H1 (cell line): ENCODE measurements around the gene NDUFA11. TPM values are rescaled to one million over a fixed set of nuclear protein-coding genes. Genes with fewer than 3 reads are reported as not detected.
A peak's percentile ranks its signal among the peaks of the same experiment; 100 is the strongest.

Experiments
- CTCF ChIA-PET: fragments of 300-600 bp; sonication (Branson Sonifier 250); formaldehyde crosslinking; loops from one replicate; lab custom pipeline; 2021; ENCODE audit not compliant: partially characterized antibody; lab: Charles Lee
- POLR2A ChIA-PET: fragments of 300-600 bp; sonication (Branson Sonifier 250); formaldehyde crosslinking; loops from one replicate; lab custom pipeline; 2021; ENCODE audit warnings: inconsistent platforms; ENCODE audit not compliant: partially characterized antibody; lab: Charles Lee
- DNase-seq, 2 experiments: peaks; one replicate each; pipeline versions ENCODE4 v3.0.0 to v3.0.0-alpha.2; 2010 to 2022; ENCODE audit warnings: low spot score in 2 of 2, low read depth in 1 of 2, mixed read lengths in 1 of 2
- FAIRE-seq: peaks from 2 replicates; lab custom pipeline; 2011; peaks lifted over from hg19 to GRCh38; lab: Jason Lieb, UNC
- H2AFZ ChIP-seq: 2 replicates; pipeline ENCODE4 v1.8.1; 2012; ENCODE audit warnings: low read length, inconsistent platforms
- H2AK5ac ChIP-seq: 2 replicates; pipeline ENCODE4 v1.6.1; 2013; ENCODE audit warnings: low read depth, low read length
- H2BK120ac ChIP-seq: replicated peaks from 2 replicates; pipeline ENCODE3; 2013; ENCODE audit warnings: low read depth, low read length, inconsistent platforms
- H2BK12ac ChIP-seq: 2 replicates; pipeline ENCODE4 v1.6.1; 2013; ENCODE audit warnings: low read depth, low read length
- H2BK15ac ChIP-seq: 2 replicates; pipeline ENCODE4 v1.6.1; 2013; ENCODE audit warnings: low read length
- H2BK20ac ChIP-seq: 2 replicates; pipeline ENCODE4 v1.6.1; 2013; ENCODE audit warnings: low read length
- H2BK5ac ChIP-seq: 2 replicates; pipeline ENCODE4 v1.6.1; 2013; ENCODE audit warnings: low read depth, low read length
- H3K14ac ChIP-seq: 2 replicates; pipeline ENCODE4 v1.6.1; 2013; ENCODE audit warnings: inconsistent platforms; ENCODE audit not compliant: insufficient read length
- H3K18ac ChIP-seq: 2 replicates; pipeline ENCODE4 v1.6.1; 2013; ENCODE audit warnings: low read length; ENCODE audit errors: extremely low read depth
- H3K23ac ChIP-seq: 2 replicates; pipeline ENCODE4 v1.6.1; 2013; ENCODE audit warnings: inconsistent platforms; ENCODE audit not compliant: insufficient read length
- H3K23me2 ChIP-seq: 2 replicates; pipeline ENCODE4 v1.6.1; 2013; ENCODE audit warnings: low read depth, low read length
- H3K27ac ChIP-seq: 2 replicates; pipeline ENCODE4 v1.6.1; 2011; ENCODE audit warnings: low read depth, low read length, inconsistent platforms
- H3K27me3 ChIP-seq, 4 experiments: replicated peaks in 1 of 4; 1 replicate in 1 of 4; 2 replicates in 3 of 4; pipeline versions ENCODE4 v1.6.1 to v1.8.1; 2011 to 2013; ENCODE audit warnings: low read length in 3 of 4, mild to moderate bottlenecking in 3 of 4, inconsistent platforms in 2 of 4, mixed read lengths in 2 of 4, moderate library complexity in 1 of 4; ENCODE audit not compliant: control insufficient read depth in 3 of 4, insufficient read depth in 3 of 4; ENCODE audit errors: extremely low read depth in 1 of 4
- H3K36me3 ChIP-seq, 4 experiments: 2 replicates each; pipeline versions ENCODE4 v1.6.1 to v1.8.1; 2011 to 2013; ENCODE audit warnings: mild to moderate bottlenecking in 4 of 4, low read length in 3 of 4, moderate library complexity in 2 of 4, control low read depth in 1 of 4, inconsistent platforms in 1 of 4; ENCODE audit not compliant: insufficient read depth in 4 of 4, control insufficient read depth in 2 of 4
- H3K4ac ChIP-seq: replicated peaks from 2 replicates; pipeline ENCODE3; 2013; ENCODE audit warnings: low read length, low read depth, mixed read lengths, inconsistent platforms; ENCODE audit not compliant: insufficient read length
- H3K4me1 ChIP-seq, 4 experiments: replicated peaks in 1 of 4; 1 replicate in 1 of 4; 2 replicates in 3 of 4; pipeline versions ENCODE4 v1.6.1 to v1.8.1; 2011 to 2013; ENCODE audit warnings: low read length in 3 of 4, inconsistent platforms in 2 of 4, mixed read lengths in 1 of 4; ENCODE audit not compliant: insufficient read depth in 4 of 4, control insufficient read depth in 3 of 4
- H3K4me2 ChIP-seq, 2 experiments: 2 replicates each; pipeline versions ENCODE4 v1.6.1 to v1.8.1; 2011 to 2013; ENCODE audit warnings: low read depth in 2 of 2, low read length in 2 of 2, control low read depth in 1 of 2, inconsistent platforms in 1 of 2, mild to moderate bottlenecking in 1 of 2; ENCODE audit not compliant: insufficient read depth in 1 of 2
- H3K4me3 ChIP-seq, 4 experiments: fragments of 200-600, 300-600 bp in 1 of 4; sonication (generic), shearing (Covaris generic), sonication (Bioruptor Twin) in 1 of 4; 2 replicates each; pipeline versions ENCODE4 v1.5.1 to v1.8.1; 2011 to 2016; ENCODE audit warnings: low read length in 4 of 4, low read depth in 3 of 4, control low read depth in 2 of 4, inconsistent platforms in 2 of 4, mild to moderate bottlenecking in 2 of 4, mixed read lengths in 1 of 4, moderate library complexity in 1 of 4; ENCODE audit not compliant: insufficient read depth in 2 of 4; ENCODE audit errors: extremely low read depth in 1 of 4
- H3K56ac ChIP-seq: replicated peaks from 2 replicates; pipeline ENCODE3; 2013; ENCODE audit warnings: low read depth, mild to moderate bottlenecking, mixed read lengths, low read length, inconsistent platforms; ENCODE audit not compliant: insufficient read length
- H3K79me1 ChIP-seq: 2 replicates; pipeline ENCODE4 v1.6.1; 2013; ENCODE audit warnings: low read depth, low read length, control low read depth
- H3K79me2 ChIP-seq, 2 experiments: 2 replicates each; pipeline versions ENCODE4 v1.6.1 to v1.8.1; 2012 to 2013; ENCODE audit warnings: low read length in 2 of 2, mild to moderate bottlenecking in 2 of 2, inconsistent platforms in 1 of 2; ENCODE audit not compliant: insufficient read depth in 2 of 2, control insufficient read depth in 1 of 2
- H3K9ac ChIP-seq, 4 experiments: replicated peaks in 1 of 4; 1 replicate in 1 of 4; 2 replicates in 3 of 4; pipeline versions ENCODE4 v1.6.1 to v1.8.1; 2011 to 2013; ENCODE audit warnings: low read depth in 3 of 4, low read length in 3 of 4, control low read depth in 2 of 4, mild to moderate bottlenecking in 2 of 4, moderate library complexity in 2 of 4, inconsistent platforms in 1 of 4; ENCODE audit errors: extremely low read depth in 1 of 4
- H3K9me3 ChIP-seq, 2 experiments: 2 replicates each; pipeline versions ENCODE4 v1.6.1 to v1.8.1; 2012 to 2013; ENCODE audit warnings: mild to moderate bottlenecking in 2 of 2, moderate library complexity in 2 of 2, control low read depth in 1 of 2, inconsistent platforms in 1 of 2, low read depth in 1 of 2, low read length in 1 of 2, mixed read lengths in 1 of 2; ENCODE audit not compliant: insufficient read depth in 2 of 2
- H4K20me1 ChIP-seq, 2 experiments: replicated peaks in 1 of 2; 2 replicates each; pipeline versions ENCODE3 to v1.8.1; 2011 to 2013; ENCODE audit warnings: inconsistent platforms in 2 of 2, low read length in 2 of 2, mild to moderate bottlenecking in 1 of 2; ENCODE audit not compliant: insufficient read depth in 2 of 2, control insufficient read depth in 1 of 2
- H4K5ac ChIP-seq: 2 replicates; pipeline ENCODE4 v1.6.1; 2013; ENCODE audit warnings: low read length, low read depth, mixed read lengths, inconsistent platforms; ENCODE audit not compliant: insufficient read length
- H4K8ac ChIP-seq: 2 replicates; pipeline ENCODE4 v1.8.0; 2013; ENCODE audit warnings: mild to moderate bottlenecking, moderate library complexity, low read length, inconsistent platforms; ENCODE audit not compliant: insufficient read depth; ENCODE audit errors: extremely low read depth
- H4K91ac ChIP-seq: replicated peaks from 2 replicates; pipeline ENCODE3; 2013; ENCODE audit warnings: low read length, mixed read lengths, inconsistent platforms; ENCODE audit not compliant: insufficient read length
- CHD2 ChIP-seq: IDR thresholded peaks from 2 replicates; pipeline ENCODE4 v1.6.1; 2012; ENCODE audit warnings: low read length, improper control_type of control experiment
- CTCF ChIP-seq, 3 experiments: IDR thresholded peaks; 1 replicate in 2 of 3; 2 replicates in 1 of 3; pipeline versions ENCODE4 v1.5.1 to v1.6.1; 2011; ENCODE audit warnings: low read length in 3 of 3, mild to moderate bottlenecking in 3 of 3, inconsistent platforms in 2 of 3, low read depth in 1 of 3, moderate library complexity in 1 of 3; ENCODE audit not compliant: insufficient read depth in 1 of 3; ENCODE audit errors: control extremely low read depth in 1 of 3
- GABPA ChIP-seq: IDR thresholded peaks from 2 replicates; pipeline ENCODE4 v1.6.1; 2011; ENCODE audit warnings: mild to moderate bottlenecking, low read length, moderate library complexity, borderline replicate concordance; ENCODE audit not compliant: insufficient read depth
- JUN ChIP-seq: IDR thresholded peaks from 2 replicates; pipeline ENCODE4 v1.6.1; 2011; ENCODE audit warnings: low read depth, mild to moderate bottlenecking, improper control_type of control experiment, low read length
- NRF1 ChIP-seq: IDR thresholded peaks from 2 replicates; pipeline ENCODE4 v1.6.1; 2011; ENCODE audit warnings: mild to moderate bottlenecking, low read depth, low read length, improper control_type of control experiment
- POLR2AphosphoS5 ChIP-seq: IDR thresholded peaks from 2 replicates; pipeline ENCODE4 v1.6.1; 2011; ENCODE audit warnings: low read depth, low read length
- TAF7 ChIP-seq: optimal IDR thresholded peaks from 2 replicates; pipeline ENCODE3; 2011; ENCODE audit warnings: low read depth, mild to moderate bottlenecking, inconsistent platforms, low read length, moderate library complexity, borderline replicate concordance
- YY1 ChIP-seq: IDR thresholded peaks from 2 replicates; pipeline ENCODE4 v1.6.1; 2011; ENCODE audit warnings: low read depth, mild to moderate bottlenecking, low read length
- WGBS, 2 experiments: shearing (Covaris generic) in 1 of 2; methylation state at CpG; one replicate each; pipeline versions ENCODE4 v1.1.6 to v1.1.7; 2013 to 2015; ENCODE audit warnings: low lambda C conversion rate in 2 of 2, mixed read lengths in 2 of 2, inconsistent platforms in 1 of 2, low coverage in 1 of 2, missing lambda C conversion rate in 1 of 2; ENCODE audit not compliant: insufficient replicate concordance in 2 of 2, insufficient coverage in 1 of 2, insufficient read length in 1 of 2; ENCODE audit errors: extremely low coverage in 1 of 2, missing lambda C conversion rate in 1 of 2; 5-methylcytosine and 5-hydroxymethylcytosine counted together
- polyA plus RNA-seq, 7 experiments: library from polyadenylated mRNA; depleted of rRNA in 3 of 7; stranded (reverse) in 5 of 7; unstranded in 2 of 7; fragments of >200 nt in 5 of 7; fragments of 200-250 nt in 2 of 7; gene quantifications; 1 replicate in 5 of 7; 2 replicates in 1 of 7; 4 replicates in 1 of 7; pipeline versions ENCODE4 v1.2.1 to v1.2.3, GENCODE V29; 2011 to 2013; ENCODE audit warnings: missing spikeins in 2 of 7, mixed read lengths in 2 of 7
- total RNA-seq: library from RNA; stranded (reverse); fragmentation: NEBNext Ultra II Directional; extraction: Animal tissue kit (Norgen Biotek cat#: 25700); gene quantifications from 2 replicates; pipeline ENCODE4 v1.2.1, GENCODE V29; 2021

Gene NDUFA11
- total and polyA plus RNA-seq, 2 of the 8 experiments (the other 6 are each of a cell fraction or from before 2014, with no cell fraction given) = 205 to 1,037 TPM

- Histone ChIP-seq H4K91ac (no peak overlapping the region), H3K23me2 (no peaks in the 10 kb centered on the region), H3K4me3 (no peak overlapping the region), H3K4me1 (peaks cover 0 to 11% (median 4%) of the 10 kb centered on the region in 4 experiments; a peak in 5 of 7 replicates), H3K9ac (no peak overlapping the region), H3K79me2 (peaks cover 0 to 5% of the 10 kb centered on the region in 2 experiments; a peak in 1 of 4 replicates), H3K23ac (no peak overlapping the region), H3K4ac (no peak overlapping the region), H3K56ac (no peak overlapping the region), H3K79me1 (peaks cover 2% of the 10 kb centered on the region; the same call in 1 of the 2 replicates), H3K18ac (no peak overlapping the region), H3K27me3 (peaks cover 0 to 1% (median 0%) of the 10 kb centered on the region in 4 experiments; a peak in 3 of 7 replicates), H4K20me1 (peaks cover 5 to 15% of the 10 kb centered on the region in 2 experiments), H3K36me3 (peaks cover 0 to 16% (median 8%) of the 10 kb centered on the region in 4 experiments; a peak in 5 of 8 replicates), H2BK20ac (no peak overlapping the region), H2BK120ac (no peak overlapping the region), H2BK15ac (no peak overlapping the region), H2AFZ (no peak overlapping the region), H3K4me2 (no peak overlapping the region), H3K27ac (no peak overlapping the region), H2BK5ac (no peak overlapping the region), H4K8ac (peak overlapping the region; percentile 47; the same call in 1 of the 2 replicates), H2AK5ac (no peak overlapping the region), H3K9me3 (no peaks in the 10 kb centered on the region), H4K5ac (no peak overlapping the region), H2BK12ac (no peak overlapping the region), H3K14ac (no peak overlapping the region)
- no peak for DNase-seq
- WGBS, 2 experiments = 89% methylated on average over 13 of the region's 13 CpGs; no CpG with 5 or more reads in 1 of the 2 experiments
- FAIRE-seq = no peak
- CTCF ChIA-PET = interaction anchor here (1.1 to 3.2 kb wide), 9 partner anchors 9 to 99 kb away, joined by 4 to 20 read pairs (median 6); partner anchors contain the start of genes FUT6 and NDUFA11
- POLR2A ChIA-PET = interaction anchor here (0.5 to 5.3 kb wide), 13 partner anchors 9 to 202 kb away, joined by 3 to 49 read pairs (median 4); partner anchors contain the start of genes NDUFA11, NRTN and VMAC
- TF ChIP-seq CHD2 = no peak
- TF ChIP-seq YY1 = no peak
- TF ChIP-seq TAF7 = no peak
- no peak for TF ChIP-seq CTCF (IDR thresholded peaks at IDR 0.05; ENCODE audit: control extremely low read depth in 1 of 3, insufficient read depth in 1 of 3, low read depth in 1 of 3, low read length in 3 of 3)
- TF ChIP-seq JUN = no peak
- no peak for TF ChIP-seq POLR2AphosphoS5
- TF ChIP-seq NRF1 = no peak
- no peak for TF ChIP-seq GABPA
Measured at GRCh38 chr19:5893296-5893903, 10.2 kb downstream of the NDUFA11 start.
